Naive thymus-derived CD4-positive, alpha-beta T cell (primary cell): ENCODE data around the gene CSRNP3. TPM values are rescaled to one million over a fixed set of nuclear protein-coding genes. Genes with fewer than 3 reads are reported as not detected.

Source experiments
- ATAC-seq: fragments of 150-1000 bp; cut with Tn5 transposase; 2 replicates; pipeline ENCODE4 v1.10.0; 2021; ENCODE audit warnings: mild to moderate bottlenecking, moderate library complexity
- CTCF ChIA-PET: fragments of 350-600 bp; sonication (Branson Sonifier 250); formaldehyde crosslinking; loops from one replicate; lab custom pipeline; 2021; ENCODE audit warnings: antibody characterized with exemption; lab: Charles Lee
- POLR2A ChIA-PET: fragments of 350-600 bp; sonication (Branson Sonifier 250); formaldehyde crosslinking; loops from one replicate; lab custom pipeline; 2021; ENCODE audit warnings: antibody characterized with exemption, inconsistent platforms; lab: Charles Lee
- DNase-seq, 9 donors: peaks; one replicate each; pipeline versions ENCODE4 v3.0.0 to v3.0.0-alpha.2; 2020 to 2022; ENCODE audit warnings: mixed read lengths in 1 of 9
- H3K27ac ChIP-seq: one replicate; pipeline ENCODE4 v1.7.0; 2013; ENCODE audit warnings: mild to moderate bottlenecking, low read depth, low read length, moderate library complexity
- H3K27me3 ChIP-seq, 2 donors: one replicate each; pipeline ENCODE4 v1.7.0; 2013; ENCODE audit warnings: low read length in 2 of 2, mild to moderate bottlenecking in 2 of 2, moderate library complexity in 2 of 2; ENCODE audit not compliant: control insufficient read depth in 2 of 2, insufficient read depth in 2 of 2
- H3K36me3 ChIP-seq, 3 experiments: 1 replicate in 2 of 3; 2 replicates in 1 of 3; pipeline ENCODE4 v1.7.0; 2013; ENCODE audit warnings: low read length in 3 of 3, mild to moderate bottlenecking in 3 of 3, moderate library complexity in 1 of 3; ENCODE audit not compliant: insufficient read depth in 3 of 3, control insufficient read depth in 2 of 3
- H3K4me1 ChIP-seq, 2 donors: one replicate each; pipeline ENCODE4 v1.7.0; 2013; ENCODE audit warnings: low read length in 2 of 2, mild to moderate bottlenecking in 2 of 2, moderate library complexity in 1 of 2; ENCODE audit not compliant: control insufficient read depth in 2 of 2, insufficient read depth in 2 of 2
- H3K4me3 ChIP-seq: 2 replicates; pipeline ENCODE4 v1.7.0; 2013; ENCODE audit warnings: mild to moderate bottlenecking, low read length
- H3K9me3 ChIP-seq, 3 experiments: 1 replicate in 2 of 3; 2 replicates in 1 of 3; pipeline ENCODE4 v1.7.0; 2013; ENCODE audit warnings: low read length in 3 of 3; ENCODE audit not compliant: control insufficient read depth in 2 of 3
- H3K27ac Mint-ChIP-seq, 9 donors: one replicate each; pipeline ENCODE4 v1.8.0; 2020 to 2022; ENCODE audit warnings: mixed read lengths in 9 of 9, mild to moderate bottlenecking in 8 of 9, moderate library complexity in 5 of 9, inconsistent platforms in 2 of 9
- H3K27me3 Mint-ChIP-seq, 5 donors: one replicate each; pipeline ENCODE4 v1.8.0; 2021 to 2022; ENCODE audit warnings: mixed read lengths in 5 of 5, mild to moderate bottlenecking in 1 of 5
- H3K36me3 Mint-ChIP-seq, 5 donors: one replicate each; pipeline ENCODE4 v1.8.0; 2020 to 2022; ENCODE audit warnings: mixed read lengths in 5 of 5, mild to moderate bottlenecking in 3 of 5, inconsistent platforms in 1 of 5
- H3K4me1 Mint-ChIP-seq, 7 donors: one replicate each; pipeline ENCODE4 v1.8.0; 2020 to 2022; ENCODE audit warnings: mixed read lengths in 7 of 7, mild to moderate bottlenecking in 3 of 7, inconsistent platforms in 1 of 7
- H3K4me3 Mint-ChIP-seq, 10 donors: one replicate each; pipeline ENCODE4 v1.8.0; 2020 to 2022; ENCODE audit warnings: mild to moderate bottlenecking in 10 of 10, mixed read lengths in 10 of 10, moderate library complexity in 6 of 10, inconsistent platforms in 2 of 10
- H3K9me3 Mint-ChIP-seq, 11 donors: one replicate each; pipeline ENCODE4 v1.8.0; 2020 to 2022; ENCODE audit warnings: mixed read lengths in 11 of 11, mild to moderate bottlenecking in 4 of 11, inconsistent platforms in 1 of 11, moderate library complexity in 1 of 11
- intact Hi-C, 2 donors: fragments of 100-400 bp; cut with micrococcal nuclease; formaldehyde crosslinking; loops; one replicate each; pipeline ENCODE4 v1.15.1; 2023
- polyA plus RNA-seq, 2 donors: library from polyadenylated mRNA; unstranded; fragments of 300-500 nt; fragmentation: Illumina TruSeq; gene quantifications; one replicate each; pipeline ENCODE4 v1.2.3, GENCODE V29; 2021
- total RNA-seq, 6 experiments: library from RNA in 5 of 6; stranded (reverse) in 5 of 6; gene quantifications; 1 replicate in 5 of 6; 2 replicates in 1 of 6; pipeline ENCODE4 v1.2.3 and lab custom pipeline; 2021 to 2026

The CSRNP3 gene
- total and polyA plus RNA-seq, 7 experiments from 2014 or later: not detected

GRCh38 chr2:165687426-165688002, 218.0 kb downstream of the CSRNP3 start:
- POLR2A ChIA-PET: no interaction called here
- no peak overlapping the region for H3K27ac Mint-ChIP-seq
- DNase-seq (no peak), ATAC-seq (no peak)
- intact Hi-C loops: no loop called here
- CTCF ChIA-PET: no interaction called here
- no peaks in the 10 kb centered on the region for H3K9me3 ChIP-seq
- H3K9me3 Mint-ChIP-seq: no peaks in the 10 kb centered on the region
- H3K4me1 Mint-ChIP-seq: no peaks in the 10 kb centered on the region
- H3K27me3 ChIP-seq: peaks cover 0 to 2% of the 10 kb centered on the region in 2 donors
- no peaks in the 10 kb centered on the region for H3K36me3 ChIP-seq
- no peaks in the 10 kb centered on the region for H3K36me3 Mint-ChIP-seq
- H3K27me3 Mint-ChIP-seq: peaks cover 4 to 17% (median 9%) of the 10 kb centered on the region in 5 donors
- no peak overlapping the region for H3K27ac ChIP-seq
- H3K4me3 ChIP-seq: no peak overlapping the region
- no peak overlapping the region for H3K4me3 Mint-ChIP-seq
- H3K4me1 ChIP-seq: no peaks in the 10 kb centered on the region

DNA sequence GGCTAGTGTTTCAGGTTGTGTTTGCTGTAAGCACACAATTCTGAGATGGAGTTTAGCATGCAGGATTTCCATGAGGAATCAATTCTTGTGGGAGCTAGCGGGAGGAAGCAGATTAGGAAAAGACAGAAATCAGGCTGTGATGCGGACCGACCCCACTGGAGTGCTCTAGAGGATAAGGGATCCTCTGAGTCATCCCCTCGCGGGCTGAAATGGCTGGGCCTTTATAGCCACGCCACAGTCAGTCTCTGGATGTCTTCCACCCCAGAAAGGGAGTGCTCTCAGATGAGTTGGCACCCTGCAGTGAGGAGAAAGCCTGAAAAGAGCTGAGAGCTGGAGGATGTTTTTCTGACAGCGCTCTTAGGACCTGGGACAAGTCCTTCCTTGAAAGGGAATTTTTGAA, 222.1 kb downstream of the CSRNP3 start:
- H3K4me3 ChIP-seq: no peak overlapping the region
- no peak overlapping the region for H3K27ac ChIP-seq
- POLR2A ChIA-PET: no interaction called here
- H3K4me3 Mint-ChIP-seq: no peak overlapping the region
- no peak overlapping the region for H3K27ac Mint-ChIP-seq
- H3K4me1 Mint-ChIP-seq: no peaks in the 10 kb centered on the region
- ATAC-seq (no peak), DNase-seq (no peak)
- H3K9me3 ChIP-seq: no peaks in the 10 kb centered on the region
- no peaks in the 10 kb centered on the region for H3K36me3 ChIP-seq
- H3K27me3 Mint-ChIP-seq: peaks cover 3 to 21% (median 8%) of the 10 kb centered on the region in 5 donors
- H3K4me1 ChIP-seq: no peaks in the 10 kb centered on the region
- CTCF ChIA-PET: no interaction called here
- H3K27me3 ChIP-seq: peaks cover 0 to 2% of the 10 kb centered on the region in 2 donors
- H3K36me3 Mint-ChIP-seq: no peaks in the 10 kb centered on the region
- intact Hi-C loops: loop anchor here in 1 of 2 donors (10.0 kb wide), 1 partner anchor 287 kb away; no protein-coding TSS in a partner anchor
- H3K9me3 Mint-ChIP-seq: no peaks in the 10 kb centered on the region

- Histone ChIP-seq H3K36me3 (no peaks in the 10 kb centered on the region), H3K27ac (no peak overlapping the region), H3K9me3 (no peaks in the 10 kb centered on the region), H3K4me1 (no peaks in the 10 kb centered on the region), H3K4me3 (no peak overlapping the region), H3K27me3 (peaks cover 0 to 2% of the 10 kb centered on the region in 2 donors)
- no peak for ATAC-seq
- CTCF ChIA-PET: no interaction called here
- Mint-ChIP-seq H3K27ac (no peak overlapping the region), H3K27me3 (peaks cover 3 to 19% (median 11%) of the 10 kb centered on the region in 5 donors), H3K4me1 (no peaks in the 10 kb centered on the region), H3K4me3 (no peak overlapping the region), H3K9me3 (no peaks in the 10 kb centered on the region), H3K36me3 (no peaks in the 10 kb centered on the region)
- DNase-seq: no peak
- POLR2A ChIA-PET: interaction anchor here (0.7 kb wide), 1 partner anchor 392 kb away, joined by 3 read pairs; no protein-coding TSS in a partner anchor
- intact Hi-C loops: loop anchor here in 1 of 2 donors (10.0 kb wide), 1 partner anchor 288 kb away; no protein-coding TSS in a partner anchor
These were observed 223.4 kb downstream of the CSRNP3 start for GRCh38 chr2:165692906-165693305.

GRCh38 chr2:165693838-165694237, 224.3 kb downstream of the CSRNP3 start:
- no peaks in the 10 kb centered on the region for H3K9me3 ChIP-seq
- H3K4me3 ChIP-seq: no peak overlapping the region
- DNase-seq: no peak
- H3K9me3 Mint-ChIP-seq: no peaks in the 10 kb centered on the region
- POLR2A ChIA-PET: no interaction called here
- intact Hi-C loops: loop anchor here in 1 of 2 donors (10.0 kb wide), 1 partner anchor 289 kb away; no protein-coding TSS in a partner anchor
- H3K27ac ChIP-seq: no peak overlapping the region
- no peak overlapping the region for H3K27ac Mint-ChIP-seq
- no peaks in the 10 kb centered on the region for H3K36me3 Mint-ChIP-seq
- H3K4me3 Mint-ChIP-seq: no peak overlapping the region
- no peaks in the 10 kb centered on the region for H3K4me1 ChIP-seq
- no peaks in the 10 kb centered on the region for H3K36me3 ChIP-seq
- no peak for ATAC-seq
- H3K27me3 Mint-ChIP-seq: peaks cover 3 to 26% (median 11%) of the 10 kb centered on the region in 5 donors
- no peaks in the 10 kb centered on the region for H3K4me1 Mint-ChIP-seq
- CTCF ChIA-PET: no interaction called here
- H3K27me3 ChIP-seq: peaks cover 0 to 2% of the 10 kb centered on the region in 2 donors

- ChIA-PET CTCF (no interaction called here), POLR2A (no interaction called here)
- no peak for ATAC-seq
- Histone ChIP-seq H3K4me1 (no peaks in the 10 kb centered on the region), H3K4me3 (no peak overlapping the region), H3K36me3 (no peaks in the 10 kb centered on the region), H3K9me3 (no peaks in the 10 kb centered on the region), H3K27ac (no peak overlapping the region), H3K27me3 (no peaks in the 10 kb centered on the region)
- Mint-ChIP-seq H3K27me3 (peaks cover 0 to 24% (median 11%) of the 10 kb centered on the region in 5 donors), H3K9me3 (no peaks in the 10 kb centered on the region), H3K4me3 (no peak overlapping the region), H3K36me3 (no peaks in the 10 kb centered on the region), H3K4me1 (no peaks in the 10 kb centered on the region), H3K27ac (no peak overlapping the region)
- DNase-seq: no peak
- intact Hi-C loops: loop anchor here (1.0 to 10.0 kb wide), 2 partner anchors 293 to 297 kb away; no protein-coding TSS in a partner anchor
These were observed 228.4 kb downstream of the CSRNP3 start for GRCh38 chr2:165697748-165698443.

GRCh38 chr2:165698444-165698884, 229.0 kb downstream of the CSRNP3 start:
- Histone ChIP-seq H3K27me3 (no peaks in the 10 kb centered on the region), H3K9me3 (no peaks in the 10 kb centered on the region), H3K4me1 (no peaks in the 10 kb centered on the region), H3K36me3 (no peaks in the 10 kb centered on the region), H3K4me3 (no peak overlapping the region), H3K27ac (no peak overlapping the region)
- peaks cover 0 to 24% (median 11%) of the 10 kb centered on the region in 5 donors for H3K27me3 Mint-ChIP-seq
- peak in 4 of 9 donors; percentile 2 to 25 (median 10) for DNase-seq
- H3K36me3 Mint-ChIP-seq: no peaks in the 10 kb centered on the region
- ChIA-PET POLR2A (no interaction called here), CTCF (no interaction called here)
- no peak for ATAC-seq
- intact Hi-C loops: loop anchor here (1.0 to 10.0 kb wide), 2 partner anchors 294 to 297 kb away; no protein-coding TSS in a partner anchor
- no peak overlapping the region for H3K4me3 Mint-ChIP-seq
- H3K4me1 Mint-ChIP-seq: no peaks in the 10 kb centered on the region
- no peak overlapping the region for H3K27ac Mint-ChIP-seq
- H3K9me3 Mint-ChIP-seq: no peaks in the 10 kb centered on the region
